Measurements from ENCODE around the gene RCC1.

GRCh38 chr1:28518000-28518744, 12.3 kb downstream of the RCC1 start:
- TF ChIP-seq CTCF (IDR thresholded peaks at IDR 0.05; ENCODE audit: insufficient read depth, low read depth, low read length) (peak; percentile 74), EZH2 (IDR thresholded peaks at IDR 0.05; ENCODE audit: insufficient read depth, low read length) (no peak)
